H1 (cell line): ENCODE data around the gene KCNK15. TPM values are rescaled to one million over a fixed set of nuclear protein-coding genes. Genes with fewer than 3 reads are reported as not detected.

Source experiments
- BCL11A ChIP-seq, 2 experiments: IDR thresholded peaks; one replicate each; pipeline ENCODE4 v1.6.1; 2011; ENCODE audit warnings: low read depth in 2 of 2, low read length in 2 of 2, mild to moderate bottlenecking in 2 of 2
- CBX5 ChIP-seq: fragments of 300-800, 300-1000 bp; sonication (generic); IDR thresholded peaks from 2 replicates; pipeline ENCODE4 v1.7.1; 2016; ENCODE audit warnings: antibody characterized with exemption, low read length, low read depth
- SIX5 ChIP-seq: IDR thresholded peaks from 2 replicates; pipeline ENCODE4 v1.6.1; 2011; ENCODE audit warnings: mild to moderate bottlenecking, low read depth, low read length
- TEAD4 ChIP-seq: IDR thresholded peaks from 2 replicates; pipeline ENCODE4 v1.6.1; 2012; ENCODE audit warnings: low read depth, low read length, inconsistent platforms, mixed read lengths
- polyA plus RNA-seq, 7 experiments: library from polyadenylated mRNA; depleted of rRNA in 3 of 7; stranded (reverse) in 5 of 7; unstranded in 2 of 7; fragments of >200 nt in 5 of 7; fragments of 200-250 nt in 2 of 7; gene quantifications; 1 replicate in 5 of 7; 2 replicates in 1 of 7; 4 replicates in 1 of 7; pipeline versions ENCODE4 v1.2.1 to v1.2.3, GENCODE V29; 2011 to 2013; ENCODE audit warnings: missing spikeins in 2 of 7, mixed read lengths in 2 of 7
- total RNA-seq: library from RNA; stranded (reverse); fragmentation: NEBNext Ultra II Directional; extraction: Animal tissue kit (Norgen Biotek cat#: 25700); gene quantifications from 2 replicates; pipeline ENCODE4 v1.2.1, GENCODE V29; 2021
- TF ChIP-seq, protein P1 (sequence below), 3 experiments: IDR thresholded peaks; 1 replicate in 2 of 3; 2 replicates in 1 of 3; pipeline versions ENCODE4 v1.5.1 to v1.6.1; 2011; ENCODE audit warnings: low read length in 3 of 3, mild to moderate bottlenecking in 3 of 3, inconsistent platforms in 2 of 3, low read depth in 1 of 3, moderate library complexity in 1 of 3; ENCODE audit not compliant: insufficient read depth in 1 of 3; ENCODE audit errors: control extremely low read depth in 1 of 3
- TF ChIP-seq, protein P2 (sequence below): IDR thresholded peaks from 2 replicates; pipeline ENCODE4 v1.6.1; 2012; ENCODE audit warnings: inconsistent platforms

The KCNK15 gene
- total and polyA plus RNA-seq, 2 of the 8 experiments (the other 6 are each of a cell fraction or from before 2014, with no cell fraction given): 0.24 to 0.33 TPM

DNA sequence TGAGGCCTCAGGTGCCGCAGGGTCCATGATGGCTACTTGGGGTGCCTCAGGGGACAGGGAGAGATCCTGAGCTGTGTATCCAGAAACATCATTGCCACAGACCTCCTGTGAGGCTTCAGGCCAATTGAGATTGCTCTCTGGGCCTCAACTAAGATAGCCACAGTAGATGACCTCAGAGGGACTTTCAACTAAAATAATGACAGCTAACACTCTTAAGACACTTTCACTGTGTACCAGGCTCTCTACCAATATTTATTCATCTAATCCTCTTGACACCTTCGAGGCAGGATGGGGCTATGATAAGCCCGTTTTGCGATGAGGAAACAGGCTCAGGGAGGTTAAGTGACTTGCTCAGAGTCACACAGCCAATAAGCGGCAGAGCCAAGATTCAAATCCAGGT, 54.0 kb downstream of the KCNK15 start (continued):
- TF ChIP-seq, protein P1, sequence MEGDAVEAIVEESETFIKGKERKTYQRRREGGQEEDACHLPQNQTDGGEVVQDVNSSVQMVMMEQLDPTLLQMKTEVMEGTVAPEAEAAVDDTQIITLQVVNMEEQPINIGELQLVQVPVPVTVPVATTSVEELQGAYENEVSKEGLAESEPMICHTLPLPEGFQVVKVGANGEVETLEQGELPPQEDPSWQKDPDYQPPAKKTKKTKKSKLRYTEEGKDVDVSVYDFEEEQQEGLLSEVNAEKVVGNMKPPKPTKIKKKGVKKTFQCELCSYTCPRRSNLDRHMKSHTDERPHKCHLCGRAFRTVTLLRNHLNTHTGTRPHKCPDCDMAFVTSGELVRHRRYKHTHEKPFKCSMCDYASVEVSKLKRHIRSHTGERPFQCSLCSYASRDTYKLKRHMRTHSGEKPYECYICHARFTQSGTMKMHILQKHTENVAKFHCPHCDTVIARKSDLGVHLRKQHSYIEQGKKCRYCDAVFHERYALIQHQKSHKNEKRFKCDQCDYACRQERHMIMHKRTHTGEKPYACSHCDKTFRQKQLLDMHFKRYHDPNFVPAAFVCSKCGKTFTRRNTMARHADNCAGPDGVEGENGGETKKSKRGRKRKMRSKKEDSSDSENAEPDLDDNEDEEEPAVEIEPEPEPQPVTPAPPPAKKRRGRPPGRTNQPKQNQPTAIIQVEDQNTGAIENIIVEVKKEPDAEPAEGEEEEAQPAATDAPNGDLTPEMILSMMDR (IDR thresholded peaks at IDR 0.05; ENCODE audit: control extremely low read depth in 1 of 3, insufficient read depth in 1 of 3, low read depth in 1 of 3, low read length in 3 of 3): no peak
- TF ChIP-seq TEAD4 (no peak), CBX5 (no peak), SIX5 (no peak), BCL11A (IDR thresholded peaks at IDR 0.05; ENCODE audit: low read depth in 2 of 2, low read length in 2 of 2) (no peak)
- TF ChIP-seq, protein P2, sequence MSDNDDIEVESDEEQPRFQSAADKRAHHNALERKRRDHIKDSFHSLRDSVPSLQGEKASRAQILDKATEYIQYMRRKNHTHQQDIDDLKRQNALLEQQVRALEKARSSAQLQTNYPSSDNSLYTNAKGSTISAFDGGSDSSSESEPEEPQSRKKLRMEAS: no peak
